A549 (cell line): ENCODE results near the gene ALDH1B1. TPM values are rescaled to one million over a fixed set of nuclear protein-coding genes. Genes with fewer than 3 reads are reported as not detected.
A peak's percentile ranks its signal among the peaks of the same experiment; 100 is the strongest.

Source experiments
- ATAC-seq, 2 experiments: fragments of 200-7000 bp in 1 of 2; fragments of >200 bp in 1 of 2; cut with Nextera tagmentation in 1 of 2; cut with Tn5 transposase in 1 of 2; 3 replicates each; pipeline versions ENCODE4 v1.8.0 to v1.9.1; 2018 to 2020; ENCODE audit warnings: mild to moderate bottlenecking in 1 of 2, moderate library complexity in 1 of 2
- CTCF ChIA-PET: fragments of 300-600 bp; sonication (Branson Sonifier 250); formaldehyde crosslinking; extraction: SDS; loops from one replicate; lab custom pipeline; 2021; ENCODE audit warnings: antibody characterized with exemption, inconsistent platforms; lab: Yijun Ruan, JAX
- POLR2A ChIA-PET: fragments of 350-600 bp; formaldehyde crosslinking; extraction: SDS; loops from one replicate; lab custom pipeline; 2021; ENCODE audit warnings: antibody characterized with exemption, inconsistent platforms; lab: Yijun Ruan, JAX
- DNase-seq, 2 experiments: peaks; one replicate each; pipeline versions ENCODE4 v3.0.0 to v3.0.0-alpha.2; 2011 to 2016; ENCODE audit warnings: low read depth in 1 of 2, low spot score in 1 of 2
- FAIRE-seq: peaks from 2 replicates; lab custom pipeline; 2011; peaks lifted over from hg19 to GRCh38; lab: Jason Lieb, UNC
- H3K27ac ChIP-seq, 2 experiments: fragments of >200 bp; sonication (Bioruptor Twin); formaldehyde crosslinking; 3 replicates each; pipeline ENCODE4 v1.5.1; 2016 to 2017
- H3K4me1 ChIP-seq: fragments of >200 bp; sonication (Bioruptor Twin); formaldehyde crosslinking; 3 replicates; pipeline ENCODE4 v1.6.1; 2016
- H3K4me2 ChIP-seq: fragments of >200 bp; sonication (Bioruptor Twin); formaldehyde crosslinking; 3 replicates; pipeline ENCODE4 v1.6.1; 2016
- H3K4me3 ChIP-seq: fragments of >200 bp; sonication (Bioruptor Twin); formaldehyde crosslinking; 3 replicates; pipeline ENCODE4 v1.5.1; 2016
- H3K9me3 ChIP-seq: fragments of >200 bp; sonication (Bioruptor Twin); formaldehyde crosslinking; 3 replicates; pipeline ENCODE4 v1.6.1; 2016
- CBX2 ChIP-seq: fragments of 200-600 bp; sonication (generic); IDR thresholded peaks from 2 replicates; pipeline ENCODE4 v1.6.1; 2016; ENCODE audit warnings: low read depth, mild to moderate bottlenecking, borderline replicate concordance
- CHD2 ChIP-seq: fragments of 150-350 bp; IDR thresholded peaks from 2 replicates; pipeline ENCODE4 v1.6.1; 2014; ENCODE audit warnings: low read length; ENCODE audit not compliant: partially characterized antibody
- CHD4 ChIP-seq: fragments of 200-600 bp; sonication (generic); IDR thresholded peaks from 2 replicates; pipeline ENCODE4 v1.6.1; 2016; ENCODE audit warnings: antibody characterized with exemption, mild to moderate bottlenecking, borderline replicate concordance
- EHMT2 ChIP-seq: fragments of 200-600 bp; sonication (generic); IDR thresholded peaks from 2 replicates; pipeline ENCODE4 v1.6.1; 2016; ENCODE audit warnings: antibody characterized with exemption, low read depth, mild to moderate bottlenecking, moderate library complexity
- EP300 ChIP-seq, 2 experiments: fragments of >200 bp; sonication (Bioruptor Twin); formaldehyde crosslinking; IDR thresholded peaks; 2 replicates in 1 of 2; 3 replicates in 1 of 2; pipeline ENCODE4 v1.6.1; 2016 to 2017
- ESRRA ChIP-seq: fragments of 150-350 bp; IDR thresholded peaks from 2 replicates; pipeline ENCODE4 v1.6.1; 2014; ENCODE audit warnings: mild to moderate bottlenecking, low read length, borderline replicate concordance
- GATA3 ChIP-seq: IDR thresholded peaks from 2 replicates; pipeline ENCODE4 v1.6.1; 2012; ENCODE audit warnings: borderline replicate concordance
- HDAC2 ChIP-seq: fragments of 200-600 bp; sonication (generic); IDR thresholded peaks from 2 replicates; pipeline ENCODE4 v1.6.1; 2016
- MYC ChIP-seq: IDR thresholded peaks from 2 replicates; pipeline ENCODE4 v1.6.1; 2012; ENCODE audit warnings: mild to moderate bottlenecking, inconsistent platforms, low read length, improper control_type of control experiment, borderline replicate concordance
- NFE2L2 ChIP-seq: fragments of 150-350 bp; conservative IDR thresholded peaks from 2 replicates; pipeline ENCODE4 v1.6.1; 2014; ENCODE audit warnings: low read length
- NR3C1 ChIP-seq: fragments of >200 bp; sonication (Bioruptor Twin); formaldehyde crosslinking; IDR thresholded peaks from 3 replicates; pipeline ENCODE4 v1.6.1; 2017
- RARB ChIP-seq: fragments of 250-450 bp; sonication (Bioruptor Pico); IDR thresholded peaks from 2 replicates; pipeline ENCODE4 v1.8.0; 2021; ENCODE audit warnings: mild to moderate bottlenecking, moderate library complexity
- RNF2 ChIP-seq: fragments of 200-600 bp; sonication (generic); IDR thresholded peaks from 2 replicates; pipeline ENCODE4 v1.6.1; 2016; ENCODE audit warnings: low read depth, mild to moderate bottlenecking, antibody characterized with exemption, moderate library complexity, borderline replicate concordance
- TP53 ChIP-seq: fragments of 250-450 bp; sonication (Bioruptor Pico); IDR thresholded peaks from 2 replicates; pipeline ENCODE4 v1.5.0; 2021; ENCODE audit warnings: mild to moderate bottlenecking, moderate library complexity
- ZFP36 ChIP-seq: fragments of 450-650 bp; IDR thresholded peaks from 2 replicates; pipeline ENCODE4 v1.6.1; 2014; ENCODE audit warnings: borderline replicate concordance; ENCODE audit not compliant: partially characterized antibody
- WGBS: methylation state at CpG from one replicate; pipeline ENCODE4 v1.1.6; 2017; ENCODE audit errors: missing lambda C conversion rate; 5-methylcytosine and 5-hydroxymethylcytosine counted together
- polyA plus RNA-seq, 4 experiments: library from polyadenylated mRNA; depleted of rRNA in 3 of 4; stranded (reverse); fragments of >200 nt; fragmentation: RNase III in 1 of 4; extraction: RNeasy Plus Mini Kit Qiagen cat#74134 plus additional on column Dnase treatment in 1 of 4; gene quantifications; 2 replicates in 3 of 4; 3 replicates in 1 of 4; pipeline ENCODE4 v1.2.3, GENCODE V29; 2011 to 2017
- TF ChIP-seq, protein P1 (sequence below): IDR thresholded peaks from 2 replicates; pipeline ENCODE4 v1.6.1; 2012
- TF ChIP-seq, protein P2 (sequence below): IDR thresholded peaks from 2 replicates; pipeline ENCODE4 v1.6.1; 2012; ENCODE audit warnings: low read depth, borderline replicate concordance
- TF ChIP-seq, protein P3 (sequence below): fragments of 150-350 bp; IDR thresholded peaks from 2 replicates; pipeline ENCODE4 v1.6.1; 2014; ENCODE audit warnings: low read depth, mild to moderate bottlenecking, low read length

ALDH1B1 gene
- polyA plus RNA-seq, 2 of the 4 experiments (the other 2 are of a cell fraction) = 40.2 to 71.8 TPM

DNA sequence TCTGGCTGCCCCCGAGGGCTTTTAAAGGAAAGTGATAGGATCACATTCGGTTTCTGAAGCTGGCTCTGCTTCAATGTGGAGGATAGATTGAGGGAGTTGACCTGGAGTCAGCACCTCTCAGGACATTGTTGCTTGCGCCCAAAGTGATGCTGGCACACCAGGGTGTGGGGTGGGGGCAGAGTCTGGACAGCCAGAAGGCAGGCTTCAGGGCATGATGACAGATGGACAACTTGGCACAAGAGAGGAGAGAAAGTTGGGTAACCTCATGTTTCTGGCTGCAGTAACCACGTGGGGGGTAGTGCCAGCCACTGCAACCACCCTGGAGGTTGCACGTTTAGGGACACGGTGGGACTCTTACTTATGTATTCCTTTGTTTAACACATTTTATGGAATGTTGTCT is 9.5 kb downstream of the ALDH1B1 start:
- no peaks in the 10 kb centered on the region for H3K9me3 ChIP-seq
- no peaks in the 10 kb centered on the region for H3K4me1 ChIP-seq
- H3K4me2 ChIP-seq = no peak overlapping the region
- 49% methylated on average over 6 of the region's 6 CpGs for WGBS
- DNase-seq (no peak), FAIRE-seq (no peak), ATAC-seq (no peak)
- CTCF ChIA-PET = interaction anchor here (1.5 to 3.5 kb wide), 12 partner anchors 8 to 489 kb away, joined by 3 to 35 read pairs (median 14); partner anchors contain the start of gene ALDH1B1
- POLR2A ChIA-PET = no interaction called here
- no peak overlapping the region for H3K27ac ChIP-seq
- no peak for TF ChIP-seq RNF2
- TF ChIP-seq HDAC2 = no peak
- TF ChIP-seq, protein P1, sequence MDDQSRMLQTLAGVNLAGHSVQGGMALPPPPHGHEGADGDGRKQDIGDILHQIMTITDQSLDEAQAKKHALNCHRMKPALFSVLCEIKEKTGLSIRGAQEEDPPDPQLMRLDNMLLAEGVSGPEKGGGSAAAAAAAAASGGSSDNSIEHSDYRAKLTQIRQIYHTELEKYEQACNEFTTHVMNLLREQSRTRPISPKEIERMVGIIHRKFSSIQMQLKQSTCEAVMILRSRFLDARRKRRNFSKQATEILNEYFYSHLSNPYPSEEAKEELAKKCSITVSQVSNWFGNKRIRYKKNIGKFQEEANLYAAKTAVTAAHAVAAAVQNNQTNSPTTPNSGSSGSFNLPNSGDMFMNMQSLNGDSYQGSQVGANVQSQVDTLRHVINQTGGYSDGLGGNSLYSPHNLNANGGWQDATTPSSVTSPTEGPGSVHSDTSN = no peak
- TF ChIP-seq ZFP36 = no peak
- no peak for TF ChIP-seq MYC
- no peak for TF ChIP-seq NR3C1
- no peak for TF ChIP-seq GATA3
- TF ChIP-seq EP300 (IDR thresholded peaks at IDR 0.05) = no peak
- TF ChIP-seq CHD4 = no peak
- TF ChIP-seq, protein P2, sequence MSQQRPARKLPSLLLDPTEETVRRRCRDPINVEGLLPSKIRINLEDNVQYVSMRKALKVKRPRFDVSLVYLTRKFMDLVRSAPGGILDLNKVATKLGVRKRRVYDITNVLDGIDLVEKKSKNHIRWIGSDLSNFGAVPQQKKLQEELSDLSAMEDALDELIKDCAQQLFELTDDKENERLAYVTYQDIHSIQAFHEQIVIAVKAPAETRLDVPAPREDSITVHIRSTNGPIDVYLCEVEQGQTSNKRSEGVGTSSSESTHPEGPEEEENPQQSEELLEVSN = no peak
- H3K4me3 ChIP-seq = no peak overlapping the region

DNA sequence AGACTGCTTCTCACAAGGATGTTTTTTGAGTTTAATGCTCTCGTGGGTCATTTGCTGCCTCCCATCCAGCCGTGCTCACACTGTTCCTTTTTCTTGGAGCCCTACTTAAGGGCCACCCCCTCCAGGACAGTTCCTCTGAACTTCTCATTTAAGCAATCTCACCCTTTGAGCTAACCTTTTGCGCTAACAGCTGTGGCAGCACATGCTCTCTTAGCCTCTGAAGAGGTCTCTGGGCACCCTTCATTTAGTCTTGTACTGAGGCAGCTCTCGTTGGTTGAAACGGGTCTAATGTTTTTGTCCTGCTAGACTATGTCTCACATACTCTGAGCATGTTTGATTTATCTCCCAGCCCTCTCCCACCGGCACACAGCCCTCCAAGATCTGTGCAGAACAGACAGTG is 11.8 kb downstream of the ALDH1B1 start:
- Histone ChIP-seq H3K4me3 (no peak overlapping the region), H3K4me1 (no peaks in the 10 kb centered on the region), H3K4me2 (no peak overlapping the region), H3K27ac (no peak overlapping the region), H3K9me3 (no peaks in the 10 kb centered on the region)
- FAIRE-seq (no peak), ATAC-seq (no peak), DNase-seq (no peak)
- POLR2A ChIA-PET = no interaction called here
- CTCF ChIA-PET = interaction anchor here (1.0 to 1.7 kb wide), 5 partner anchors 16 to 41 kb away, joined by 4 to 6 read pairs (median 5); no protein-coding TSS in a partner anchor
- 27% methylated on average over 6 of the region's 6 CpGs for WGBS
- TF ChIP-seq TP53 (CRISPR knock-in tag) (no peak), ESRRA (no peak), CHD2 (no peak), NFE2L2 (no peak)

DNA sequence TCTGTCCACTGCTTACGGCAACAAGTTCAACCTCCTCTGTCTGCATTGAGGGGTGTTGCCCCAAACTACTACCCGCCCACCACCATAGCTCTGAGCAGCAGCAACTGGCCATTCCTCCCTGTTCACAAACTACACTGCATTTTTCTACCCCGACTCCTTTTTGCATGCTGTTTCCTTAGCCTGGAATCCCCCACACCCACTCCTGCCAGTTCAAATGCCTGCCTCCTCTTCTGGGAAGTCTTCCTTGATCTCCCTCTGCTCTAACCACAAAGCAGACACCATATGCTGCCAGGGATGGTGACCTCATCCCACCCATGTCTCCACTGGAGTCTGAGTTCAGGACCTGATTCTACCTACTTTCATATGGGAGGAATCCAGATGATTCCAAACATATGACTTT is 13.3 kb downstream of the ALDH1B1 start:
- CTCF ChIA-PET = no interaction called here
- no peak overlapping the region for H3K27ac ChIP-seq
- no peak overlapping the region for H3K4me2 ChIP-seq
- ATAC-seq = no peak
- TF ChIP-seq EHMT2 = no peak
- TF ChIP-seq ZFP36 = peak; percentile 65
- TF ChIP-seq, all 56 proteins: peak for 1
- 39% methylated on average over 3 of the region's 3 CpGs for WGBS
- POLR2A ChIA-PET = no interaction called here
- FAIRE-seq = no peak
- no peaks in the 10 kb centered on the region for H3K4me1 ChIP-seq
- no peak for DNase-seq
- no peaks in the 10 kb centered on the region for H3K9me3 ChIP-seq
- H3K4me3 ChIP-seq = no peak overlapping the region

DNA sequence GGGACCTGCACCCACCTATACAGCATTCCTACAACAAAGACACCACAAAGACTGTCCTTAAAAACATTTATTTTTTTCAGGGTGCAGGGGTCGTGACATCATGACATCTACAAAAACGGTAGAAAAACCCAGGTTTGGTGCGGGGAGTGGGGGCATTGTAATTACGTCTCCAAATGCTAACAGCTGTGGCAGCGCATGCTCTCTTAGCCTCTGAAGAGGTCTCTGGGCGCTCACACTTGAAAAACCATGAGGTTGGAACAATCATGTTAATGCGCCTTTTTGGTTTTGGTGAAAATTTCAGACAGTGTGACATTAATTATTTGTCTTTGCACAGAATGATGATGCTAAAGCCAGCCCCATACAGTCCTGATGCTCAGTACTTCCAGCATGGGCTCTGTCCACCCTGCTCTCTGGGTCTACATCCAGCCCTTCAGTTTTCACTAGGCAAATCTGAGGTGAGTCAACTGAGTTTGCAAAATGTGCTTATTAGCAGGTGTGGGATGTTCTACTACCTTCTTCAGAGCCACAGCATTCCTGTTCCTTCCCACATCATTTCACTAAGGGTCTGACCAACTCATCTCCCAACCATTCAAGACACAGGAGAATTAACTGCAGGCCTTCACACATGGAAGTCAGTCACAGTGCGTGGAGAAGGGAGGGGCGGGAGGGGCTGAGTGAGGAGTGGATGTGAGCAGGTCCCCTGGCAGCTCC is 14.1 kb downstream of the ALDH1B1 start:
- no peak overlapping the region for H3K27ac ChIP-seq
- no peaks in the 10 kb centered on the region for H3K4me1 ChIP-seq
- DNase-seq (no peak), ATAC-seq (no peak), FAIRE-seq (no peak)
- H3K4me2 ChIP-seq = no peak overlapping the region
- no peak overlapping the region for H3K4me3 ChIP-seq
- H3K9me3 ChIP-seq = no peaks in the 10 kb centered on the region
- TF ChIP-seq RARB (CRISPR knock-in tag) = no peak
- TF ChIP-seq, protein P3, sequence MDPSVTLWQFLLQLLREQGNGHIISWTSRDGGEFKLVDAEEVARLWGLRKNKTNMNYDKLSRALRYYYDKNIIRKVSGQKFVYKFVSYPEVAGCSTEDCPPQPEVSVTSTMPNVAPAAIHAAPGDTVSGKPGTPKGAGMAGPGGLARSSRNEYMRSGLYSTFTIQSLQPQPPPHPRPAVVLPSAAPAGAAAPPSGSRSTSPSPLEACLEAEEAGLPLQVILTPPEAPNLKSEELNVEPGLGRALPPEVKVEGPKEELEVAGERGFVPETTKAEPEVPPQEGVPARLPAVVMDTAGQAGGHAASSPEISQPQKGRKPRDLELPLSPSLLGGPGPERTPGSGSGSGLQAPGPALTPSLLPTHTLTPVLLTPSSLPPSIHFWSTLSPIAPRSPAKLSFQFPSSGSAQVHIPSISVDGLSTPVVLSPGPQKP = no peak
- TF ChIP-seq CBX2 = no peak
- ChIA-PET CTCF (no interaction called here), POLR2A (no interaction called here)
- WGBS = 78% methylated on average over 9 of the region's 9 CpGs
